ENCODE data around the gene FAM180B.

DNA sequence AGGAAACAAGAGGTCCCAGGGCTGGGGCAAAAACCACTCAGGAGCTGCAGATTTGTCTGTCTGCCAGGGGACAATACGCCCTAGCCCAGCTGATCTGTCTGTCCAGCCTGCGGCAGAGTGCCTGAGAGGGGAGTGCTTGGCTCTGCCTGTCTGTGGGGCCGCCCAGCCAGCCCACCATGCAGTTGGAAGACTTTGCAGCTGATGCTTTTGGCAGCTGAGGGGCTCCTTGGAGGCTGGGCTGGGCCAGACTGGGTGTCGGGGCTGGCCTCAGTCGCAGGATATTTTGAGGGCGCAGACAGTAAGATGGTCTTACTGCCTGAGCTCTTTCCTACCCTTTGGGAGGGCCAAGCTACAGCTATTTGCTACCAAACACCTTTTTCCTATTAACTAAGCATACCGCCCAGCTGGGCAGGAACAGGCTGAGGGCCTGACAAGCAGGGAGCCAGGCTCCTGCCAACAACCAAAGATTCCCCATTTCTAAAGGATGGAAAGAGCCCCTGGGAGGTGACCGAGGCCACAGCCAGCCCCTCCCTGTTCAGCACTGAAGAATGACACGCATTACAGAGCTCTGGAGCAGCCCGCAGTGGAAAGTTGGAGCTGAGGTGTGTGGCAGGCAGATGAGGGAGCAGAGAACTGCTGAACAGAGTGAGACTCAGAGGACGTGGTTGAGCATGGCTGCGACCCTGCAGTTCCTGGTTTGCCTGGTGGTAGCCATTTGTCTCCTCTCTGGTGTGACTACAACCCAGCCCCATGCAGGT, at the start of gene FAM180B:
- TF ChIP-seq CTCF (IDR thresholded peaks at IDR 0.05; ENCODE audit: poor library complexity, severe bottlenecking) (no peak), EP300 (conservative IDR thresholded peaks at IDR 0.05; ENCODE audit: poor library complexity, severe bottlenecking) (no peak), TAF1 (IDR thresholded peaks at IDR 0.05; ENCODE audit: low read depth) (no peak), POLR2AphosphoS5 (IDR thresholded peaks at IDR 0.05) (no peak), REST (IDR thresholded peaks at IDR 0.05; ENCODE audit: borderline replicate concordance) (no peak), EZH2 (IDR thresholded peaks at IDR 0.05; ENCODE audit: borderline replicate concordance, insufficient read depth, low read length, poor library complexity, severe bottlenecking) (no peak), SMC3 (conservative IDR thresholded peaks at IDR 0.05; ENCODE audit: poor library complexity) (no peak), MXI1 (conservative IDR thresholded peaks at IDR 0.05; ENCODE audit: poor library complexity, severe bottlenecking) (no peak)
